ENCODE data around the gene AFF1.

DNA sequence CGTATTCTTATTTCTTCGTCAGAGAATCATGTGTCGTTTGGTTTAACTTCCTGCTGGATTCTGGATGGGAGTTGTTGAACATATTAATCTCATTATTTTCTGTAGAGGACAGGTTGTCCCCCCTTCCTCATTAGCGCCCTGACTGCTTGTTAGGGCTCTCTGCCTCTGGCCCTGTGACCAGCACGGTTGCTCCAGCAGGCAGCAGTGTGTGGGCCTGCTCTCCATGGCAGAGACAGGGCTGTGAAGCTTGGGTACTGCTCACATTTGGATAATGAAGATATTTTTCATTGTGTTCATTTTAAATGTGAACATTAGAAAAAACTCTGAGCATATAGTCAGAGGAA, 182.9 kb downstream of the AFF1 start:
- TF ChIP-seq, protein P1, sequence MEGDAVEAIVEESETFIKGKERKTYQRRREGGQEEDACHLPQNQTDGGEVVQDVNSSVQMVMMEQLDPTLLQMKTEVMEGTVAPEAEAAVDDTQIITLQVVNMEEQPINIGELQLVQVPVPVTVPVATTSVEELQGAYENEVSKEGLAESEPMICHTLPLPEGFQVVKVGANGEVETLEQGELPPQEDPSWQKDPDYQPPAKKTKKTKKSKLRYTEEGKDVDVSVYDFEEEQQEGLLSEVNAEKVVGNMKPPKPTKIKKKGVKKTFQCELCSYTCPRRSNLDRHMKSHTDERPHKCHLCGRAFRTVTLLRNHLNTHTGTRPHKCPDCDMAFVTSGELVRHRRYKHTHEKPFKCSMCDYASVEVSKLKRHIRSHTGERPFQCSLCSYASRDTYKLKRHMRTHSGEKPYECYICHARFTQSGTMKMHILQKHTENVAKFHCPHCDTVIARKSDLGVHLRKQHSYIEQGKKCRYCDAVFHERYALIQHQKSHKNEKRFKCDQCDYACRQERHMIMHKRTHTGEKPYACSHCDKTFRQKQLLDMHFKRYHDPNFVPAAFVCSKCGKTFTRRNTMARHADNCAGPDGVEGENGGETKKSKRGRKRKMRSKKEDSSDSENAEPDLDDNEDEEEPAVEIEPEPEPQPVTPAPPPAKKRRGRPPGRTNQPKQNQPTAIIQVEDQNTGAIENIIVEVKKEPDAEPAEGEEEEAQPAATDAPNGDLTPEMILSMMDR (IDR thresholded peaks at IDR 0.05), result no peak
- no peak for TF ChIP-seq POLR2A (IDR thresholded peaks at IDR 0.05)

All from thyroid gland (tissue), 4 donors.